NCI-H1092 (cell line): ENCODE results near the gene UNC5C.

Source experiments
- DNase-seq: peaks from one replicate; lab custom pipeline; 2025; lab: John Stamatoyannopoulos, UW

The UNC5C gene

GRCh38 chr4:95402299-95402698 lies 146.5 kb downstream of the UNC5C start:
- no peak for DNase-seq

- no peak for DNase-seq
Observed at GRCh38 chr4:95398217-95398616, 150.6 kb downstream of the UNC5C start.

GRCh38 chr4:95394752-95395306 lies 153.9 kb downstream of the UNC5C start:
- DNase-seq, result no peak

- no peak for DNase-seq
Observed at GRCh38 chr4:95393821-95394220, 155.0 kb downstream of the UNC5C start.

- no peak for DNase-seq
Observed at GRCh38 chr4:95388911-95389310, 159.9 kb downstream of the UNC5C start.

- DNase-seq, result no peak
Observed at GRCh38 chr4:95387719-95388118, 161.1 kb downstream of the UNC5C start.

GRCh38 chr4:95386410-95386809 lies 162.4 kb downstream of the UNC5C start:
- no peak for DNase-seq

- no peak for DNase-seq
Observed at GRCh38 chr4:95381843-95382580, 166.8 kb downstream of the UNC5C start.

GRCh38 chr4:95379633-95380032 lies 169.1 kb downstream of the UNC5C start:
- no peak for DNase-seq

GRCh38 chr4:95377366-95377900 lies 171.3 kb downstream of the UNC5C start:
- DNase-seq, result no peak

- DNase-seq, result no peak
Observed at GRCh38 chr4:95371476-95372224, 177.1 kb downstream of the UNC5C start.

- DNase-seq, result no peak
Observed at GRCh38 chr4:95367824-95368223, 180.9 kb downstream of the UNC5C start.

GRCh38 chr4:95363966-95364365 lies 184.8 kb downstream of the UNC5C start:
- no peak for DNase-seq

- DNase-seq, result no peak
Observed at GRCh38 chr4:95363559-95363925, 185.2 kb downstream of the UNC5C start.

- DNase-seq, result no peak
Observed at GRCh38 chr4:95362906-95363558, 185.7 kb downstream of the UNC5C start.

- DNase-seq, result no peak
Observed at GRCh38 chr4:95362066-95362465, 186.7 kb downstream of the UNC5C start.

GRCh38 chr4:95361696-95361965 lies 187.1 kb downstream of the UNC5C start:
- no peak for DNase-seq

GRCh38 chr4:95360906-95361695 lies 187.7 kb downstream of the UNC5C start:
- DNase-seq, result no peak

GRCh38 chr4:95360256-95360903 lies 188.4 kb downstream of the UNC5C start:
- DNase-seq, result no peak

GRCh38 chr4:95358421-95358820 lies 190.4 kb downstream of the UNC5C start:
- no peak for DNase-seq

- no peak for DNase-seq
Observed at GRCh38 chr4:95355021-95355420, 193.8 kb downstream of the UNC5C start.
